Astrocyte (in vitro differentiated cells and primary cell): ENCODE results near the gene PDSS2. TPM values are rescaled to one million over a fixed set of nuclear protein-coding genes. Genes with fewer than 3 reads are reported as not detected.

Experiments used
- DNase-seq: peaks from one replicate; pipeline ENCODE4 v3.0.0-alpha.2; 2010; ENCODE audit warnings: low read depth
- FAIRE-seq: peaks from 2 replicates; lab custom pipeline; 2011; peaks lifted over from hg19 to GRCh38; lab: Jason Lieb, UNC
- H2AFZ ChIP-seq: 2 replicates; pipeline ENCODE4 v1.6.0; 2012; ENCODE audit warnings: low read depth, low read length, inconsistent platforms
- H3K27ac ChIP-seq: 2 replicates; pipeline ENCODE4 v1.5.1; 2011; ENCODE audit warnings: low read depth, low read length, inconsistent platforms
- H3K27me3 ChIP-seq: 2 replicates; pipeline ENCODE4 v1.6.0; 2011; ENCODE audit warnings: low read length, inconsistent platforms; ENCODE audit not compliant: insufficient read depth
- H3K36me3 ChIP-seq: 2 replicates; pipeline ENCODE4 v1.5.1; 2011; ENCODE audit warnings: low read length, inconsistent platforms; ENCODE audit not compliant: insufficient read depth
- H3K4me1 ChIP-seq: 2 replicates; pipeline ENCODE4 v1.5.1; 2011; ENCODE audit warnings: low read length, inconsistent platforms; ENCODE audit not compliant: insufficient read depth
- H3K4me2 ChIP-seq: 2 replicates; pipeline ENCODE4 v1.6.0; 2012; ENCODE audit warnings: low read length, inconsistent platforms
- H3K4me3 ChIP-seq: 2 replicates; pipeline ENCODE4 v1.5.1; 2011; ENCODE audit warnings: low read depth, mild to moderate bottlenecking, low read length, inconsistent platforms; ENCODE audit not compliant: insufficient read depth
- H3K79me2 ChIP-seq: 2 replicates; pipeline ENCODE4 v1.6.0; 2012; ENCODE audit warnings: mild to moderate bottlenecking, low read length, inconsistent platforms; ENCODE audit not compliant: insufficient read depth
- H3K9ac ChIP-seq: 2 replicates; pipeline ENCODE4 v1.6.0; 2012; ENCODE audit warnings: mild to moderate bottlenecking, low read length, inconsistent platforms
- H3K9me3 ChIP-seq: 2 replicates; pipeline ENCODE4 v1.5.1; 2012; ENCODE audit warnings: low read depth, mild to moderate bottlenecking, low read length, inconsistent platforms; ENCODE audit not compliant: insufficient read depth
- H4K20me1 ChIP-seq: 2 replicates; pipeline ENCODE4 v1.6.0; 2012; ENCODE audit warnings: low read length, inconsistent platforms; ENCODE audit not compliant: insufficient read depth
- H3K27ac Mint-ChIP-seq: one replicate; pipeline ENCODE4 v1.8.0; 2021; ENCODE audit warnings: mild to moderate bottlenecking, mixed read lengths; ENCODE audit not compliant: unreplicated experiment
- H3K27me3 Mint-ChIP-seq: one replicate; pipeline ENCODE4 v1.8.0; 2021; ENCODE audit warnings: low read depth, mixed read lengths; ENCODE audit not compliant: unreplicated experiment
- H3K36me3 Mint-ChIP-seq: one replicate; pipeline ENCODE4 v1.8.0; 2021; ENCODE audit warnings: low read depth, mixed read lengths; ENCODE audit not compliant: unreplicated experiment
- H3K4me1 Mint-ChIP-seq: one replicate; pipeline ENCODE4 v1.8.0; 2021; ENCODE audit warnings: low read depth, mixed read lengths; ENCODE audit not compliant: unreplicated experiment
- H3K4me3 Mint-ChIP-seq: one replicate; pipeline ENCODE4 v1.8.0; 2021; ENCODE audit warnings: mild to moderate bottlenecking, moderate library complexity, mixed read lengths; ENCODE audit not compliant: unreplicated experiment
- H3K9me3 Mint-ChIP-seq: one replicate; pipeline ENCODE4 v1.8.0; 2021; ENCODE audit warnings: mild to moderate bottlenecking, mixed read lengths; ENCODE audit not compliant: unreplicated experiment
- CTCF ChIP-seq: IDR thresholded peaks from 2 replicates; pipeline ENCODE4 v1.5.1; 2011; ENCODE audit warnings: low read depth, mild to moderate bottlenecking, inconsistent platforms, low read length, moderate library complexity; ENCODE audit not compliant: insufficient read depth
- EZH2 ChIP-seq: IDR thresholded peaks from 2 replicates; pipeline ENCODE4 v1.6.1; 2012; ENCODE audit warnings: mild to moderate bottlenecking, low read length, inconsistent platforms; ENCODE audit not compliant: insufficient read depth
- total RNA-seq: library from RNA; stranded (reverse); gene quantifications from 2 replicates; pipeline ENCODE4 v1.2.1, GENCODE V29; 2021

The PDSS2 gene
- total RNA-seq, 1 donor from 2014 or later: 7.7 TPM

GRCh38 chr6:107185391-107185970 lies 273.9 kb downstream of the PDSS2 start:
- Histone ChIP-seq H3K36me3 (no peaks in the 10 kb centered on the region), H4K20me1 (no peaks in the 10 kb centered on the region), H3K4me2 (no peak overlapping the region), H3K9me3 (no peaks in the 10 kb centered on the region), H3K79me2 (no peaks in the 10 kb centered on the region), H3K27me3 (no peaks in the 10 kb centered on the region), H3K4me1 (no peaks in the 10 kb centered on the region), H3K9ac (no peak overlapping the region), H2AFZ (no peak overlapping the region), H3K4me3 (no peak overlapping the region), H3K27ac (no peak overlapping the region)
- no peak for DNase-seq
- TF ChIP-seq CTCF (no peak), EZH2 (no peak)
- no peak for FAIRE-seq
- Mint-ChIP-seq H3K9me3 (no peaks in the 10 kb centered on the region), H3K27me3 (no peaks in the 10 kb centered on the region), H3K27ac (no peak overlapping the region), H3K36me3 (no peaks in the 10 kb centered on the region), H3K4me3 (no peak overlapping the region), H3K4me1 (no peaks in the 10 kb centered on the region)

GRCh38 chr6:107184435-107184834 lies 274.9 kb downstream of the PDSS2 start:
- DNase-seq: no peak

GRCh38 chr6:107180099-107180498 lies 279.3 kb downstream of the PDSS2 start:
- Histone ChIP-seq H2AFZ (no peak overlapping the region), H4K20me1 (no peaks in the 10 kb centered on the region), H3K79me2 (no peaks in the 10 kb centered on the region), H3K9me3 (no peaks in the 10 kb centered on the region), H3K9ac (no peak overlapping the region), H3K4me3 (no peak overlapping the region), H3K4me2 (no peak overlapping the region), H3K4me1 (no peaks in the 10 kb centered on the region), H3K27me3 (no peaks in the 10 kb centered on the region), H3K36me3 (no peaks in the 10 kb centered on the region), H3K27ac (no peak overlapping the region)
- Mint-ChIP-seq H3K27me3 (no peaks in the 10 kb centered on the region), H3K4me1 (no peaks in the 10 kb centered on the region), H3K27ac (no peak overlapping the region), H3K36me3 (no peaks in the 10 kb centered on the region), H3K9me3 (no peaks in the 10 kb centered on the region), H3K4me3 (no peak overlapping the region)
- DNase-seq (no peak), FAIRE-seq (no peak)
- TF ChIP-seq CTCF (no peak), EZH2 (no peak)

More at GRCh38 chr6:107184435-107184834, 274.9 kb downstream of the PDSS2 start:
- Histone ChIP-seq H3K4me3 (no peak overlapping the region), H3K36me3 (no peaks in the 10 kb centered on the region), H3K27ac (no peak overlapping the region), H3K79me2 (no peaks in the 10 kb centered on the region), H2AFZ (no peak overlapping the region), H4K20me1 (no peaks in the 10 kb centered on the region), H3K9ac (no peak overlapping the region), H3K4me1 (no peaks in the 10 kb centered on the region), H3K27me3 (no peaks in the 10 kb centered on the region), H3K9me3 (no peaks in the 10 kb centered on the region), H3K4me2 (no peak overlapping the region)
- Mint-ChIP-seq H3K4me1 (no peaks in the 10 kb centered on the region), H3K36me3 (no peaks in the 10 kb centered on the region), H3K27me3 (no peaks in the 10 kb centered on the region), H3K4me3 (no peak overlapping the region), H3K9me3 (no peaks in the 10 kb centered on the region), H3K27ac (no peak overlapping the region)
- no peak for TF ChIP-seq EZH2
- FAIRE-seq: no peak
